H1 (cell line): ENCODE results near the gene OGDH. TPM values are rescaled to one million over a fixed set of nuclear protein-coding genes. Genes with fewer than 3 reads are reported as not detected.
A peak's percentile ranks its signal among the peaks of the same experiment; 100 is the strongest.

ENCODE experiments used
- CTBP2 ChIP-seq: IDR thresholded peaks from 2 replicates; pipeline ENCODE4 v1.7.0; 2011; ENCODE audit warnings: borderline replicate concordance, mild to moderate bottlenecking, moderate library complexity, mixed read lengths, low read length; ENCODE audit not compliant: insufficient read depth, insufficient read length
- EZH2 ChIP-seq: fragments of 200-600 bp; sonication (generic); IDR thresholded peaks from 2 replicates; pipeline ENCODE4 v1.7.1; 2012; ENCODE audit warnings: low read depth, mild to moderate bottlenecking, moderate library complexity, low read length, inconsistent platforms; ENCODE audit not compliant: severe bottlenecking
- KDM4A ChIP-seq: IDR thresholded peaks from one replicate; pipeline ENCODE4 v1.7.1; 2012; ENCODE audit warnings: low read depth, mild to moderate bottlenecking, moderate library complexity, low read length, inconsistent platforms; ENCODE audit not compliant: severe bottlenecking
- POLR2AphosphoS5 ChIP-seq: IDR thresholded peaks from 2 replicates; pipeline ENCODE4 v1.6.1; 2011; ENCODE audit warnings: low read depth, low read length
- RBBP5 ChIP-seq: IDR thresholded peaks from 2 replicates; pipeline ENCODE4 v1.7.1; 2012; ENCODE audit warnings: low read depth, mild to moderate bottlenecking, inconsistent platforms, low read length, moderate library complexity, borderline replicate concordance
- SAP30 ChIP-seq: fragments of 300-600 bp; sonication (generic); IDR thresholded peaks from 2 replicates; pipeline ENCODE4 v1.7.1; 2012; ENCODE audit warnings: low read length, moderate library complexity, mild to moderate bottlenecking, inconsistent platforms; ENCODE audit not compliant: insufficient read depth, insufficient replicate concordance
- SUZ12 ChIP-seq: fragments of 200-600 bp; sonication (generic); IDR thresholded peaks from 2 replicates; pipeline ENCODE4 v1.6.1; 2012; ENCODE audit warnings: mild to moderate bottlenecking, inconsistent platforms, low read length, moderate library complexity, mixed read lengths
- TBP ChIP-seq: IDR thresholded peaks from 2 replicates; pipeline ENCODE4 v1.6.1; 2011; ENCODE audit warnings: low read depth, low read length, improper control_type of control experiment
- TCF12 ChIP-seq: IDR thresholded peaks from 2 replicates; pipeline ENCODE4 v1.6.1; 2011; ENCODE audit warnings: low read depth, mild to moderate bottlenecking, low read length
- polyA plus RNA-seq, 7 experiments: library from polyadenylated mRNA; depleted of rRNA in 3 of 7; stranded (reverse) in 5 of 7; unstranded in 2 of 7; fragments of >200 nt in 5 of 7; fragments of 200-250 nt in 2 of 7; gene quantifications; 1 replicate in 5 of 7; 2 replicates in 1 of 7; 4 replicates in 1 of 7; pipeline versions ENCODE4 v1.2.1 to v1.2.3, GENCODE V29; 2011 to 2013; ENCODE audit warnings: missing spikeins in 2 of 7, mixed read lengths in 2 of 7
- total RNA-seq: library from RNA; stranded (reverse); fragmentation: NEBNext Ultra II Directional; extraction: Animal tissue kit (Norgen Biotek cat#: 25700); gene quantifications from 2 replicates; pipeline ENCODE4 v1.2.1, GENCODE V29; 2021

The OGDH gene
- total and polyA plus RNA-seq, 2 of the 8 experiments (the other 6 are each of a cell fraction or from before 2014, with no cell fraction given): 71.6 to 91.6 TPM

DNA sequence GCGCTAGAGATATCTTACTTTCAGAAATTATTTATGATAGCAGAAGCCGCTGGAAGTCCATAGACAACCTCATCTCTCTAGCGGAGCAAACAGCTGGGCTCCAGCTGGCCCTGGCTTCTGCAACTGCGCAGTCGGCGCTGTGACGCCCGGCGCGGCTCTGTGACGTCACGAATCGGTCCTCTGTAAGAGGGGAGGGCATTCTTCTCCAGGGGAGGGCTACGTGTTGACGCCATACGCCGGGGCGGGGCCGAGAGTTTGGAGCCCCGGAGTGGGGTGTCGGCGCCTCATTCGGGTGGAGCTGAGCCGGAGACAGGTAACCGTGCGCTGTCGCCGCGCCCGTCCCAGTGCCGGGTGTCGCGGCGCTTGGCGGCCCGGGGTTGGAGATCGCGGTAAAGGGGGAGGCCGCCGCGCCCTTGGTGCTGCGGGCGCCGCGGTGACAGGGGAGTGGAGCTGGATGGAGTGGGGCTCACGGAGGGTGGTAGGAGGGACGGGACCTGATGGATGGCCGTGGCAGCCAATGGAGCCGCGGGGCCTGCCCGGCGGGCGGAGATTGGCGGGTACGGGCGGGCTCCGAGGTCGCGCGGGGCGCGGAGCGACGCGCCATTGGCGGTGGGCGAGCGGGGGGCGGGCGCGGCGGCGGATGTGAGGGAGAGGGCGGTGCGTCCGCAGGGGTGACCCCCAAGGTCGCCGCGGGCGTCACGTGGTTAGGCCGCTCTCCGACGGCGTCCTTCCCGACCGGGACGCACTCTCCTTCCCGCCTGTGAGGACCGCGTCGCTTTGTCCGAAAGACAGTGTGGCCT, at the start of gene OGDH (continued):
- peak; percentile 38; the same call in 1 of the 2 replicates for TF ChIP-seq RBBP5
- TF ChIP-seq KDM4A: peak; percentile 85
- TF ChIP-seq SAP30: peak; percentile 99
- peak; percentile 54 for TF ChIP-seq TBP
- TF ChIP-seq TCF12: peak; percentile 67; the same call in 1 of the 2 replicates
- TF ChIP-seq SUZ12: no peak
- no peak for TF ChIP-seq EZH2
- peak; percentile 96 for TF ChIP-seq POLR2AphosphoS5
- TF ChIP-seq CTBP2: no peak
